NCI-H128 (cell line): ENCODE data around the gene FGFR3.

ENCODE experiments used
- DNase-seq: peaks from one replicate; lab custom pipeline; 2025; ENCODE audit not compliant: unreplicated experiment; lab: John Stamatoyannopoulos, UW

FGFR3 gene

DNA sequence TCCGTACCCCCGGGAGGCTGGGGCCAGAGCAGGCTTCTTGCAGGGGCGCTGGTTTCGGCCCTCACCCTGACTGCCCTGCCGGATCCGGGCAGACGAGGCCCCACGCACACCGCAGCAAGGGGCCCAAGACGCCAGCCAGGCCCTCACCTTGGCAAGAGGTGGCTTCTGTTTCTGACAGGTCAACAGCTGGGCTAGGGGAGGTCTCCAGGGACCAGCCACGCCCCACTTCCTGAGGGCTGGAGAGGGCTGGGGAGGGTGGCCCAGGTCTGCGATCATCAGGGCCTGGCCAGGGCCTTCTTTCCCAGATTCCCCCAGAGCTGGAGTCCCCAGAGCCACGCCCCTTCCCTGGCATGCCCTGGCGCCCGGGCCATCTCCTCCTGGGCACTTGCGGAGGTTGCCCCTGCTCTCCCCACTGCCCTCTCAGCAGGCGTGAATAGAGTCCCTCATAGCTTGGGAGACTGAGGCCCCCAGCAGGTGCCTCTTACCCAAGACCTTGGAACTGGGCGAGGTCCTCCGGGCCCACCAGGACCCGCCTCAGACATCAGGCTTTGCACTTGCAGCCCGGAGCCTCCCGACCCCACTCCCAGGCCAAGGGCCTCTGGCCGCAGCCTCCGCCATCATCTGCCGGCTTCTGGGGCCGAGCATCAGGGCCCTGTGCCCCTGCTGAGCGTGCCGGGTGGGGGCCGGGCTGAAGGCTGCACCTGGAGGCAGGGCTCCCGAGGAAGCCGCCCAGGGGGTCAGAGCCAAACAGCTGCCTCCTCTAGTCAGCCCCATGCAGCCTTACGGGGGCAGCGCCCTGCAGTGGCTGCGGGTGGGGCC lies 6.3 kb upstream of the FGFR3 start:
- DNase-seq, result no peak

DNA sequence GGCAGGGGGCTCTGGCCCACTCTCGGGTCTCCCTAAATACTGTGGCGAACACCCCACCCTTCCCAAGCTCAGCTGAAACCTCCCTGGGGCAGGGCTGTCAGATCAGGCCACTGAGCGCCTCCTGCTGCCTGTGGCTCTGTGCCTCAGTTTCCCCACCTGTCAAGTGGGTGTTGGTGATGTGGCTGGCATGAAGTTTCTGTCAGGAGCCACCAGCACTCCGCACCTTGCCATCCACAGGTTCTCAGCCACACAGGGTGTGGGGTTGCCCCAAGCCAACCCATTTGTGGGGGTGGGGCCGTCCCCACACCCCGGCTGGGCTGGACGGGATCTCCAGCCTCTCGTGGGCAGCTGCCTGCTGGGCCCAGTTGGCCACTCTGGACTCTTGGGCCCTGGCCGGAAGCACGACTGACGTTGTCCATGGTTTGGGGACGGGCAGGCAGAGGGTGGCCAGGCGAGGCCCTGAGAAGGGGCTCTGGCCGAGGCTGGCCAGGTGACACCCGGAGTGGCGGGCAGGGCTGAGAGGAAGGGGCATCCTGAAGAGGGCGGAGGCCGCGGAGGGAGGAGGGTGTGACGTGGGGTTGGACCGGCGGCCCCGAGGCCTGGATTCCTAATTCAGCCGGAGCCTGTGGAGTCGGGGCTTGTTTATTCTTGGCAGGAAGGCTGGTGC lies 5.5 kb upstream of the FGFR3 start:
- DNase-seq, result no peak

GRCh38 chr4:1788254-1788973 lies 4.7 kb upstream of the FGFR3 start:
- DNase-seq, result no peak

- DNase-seq, result no peak
Observed at GRCh38 chr4:1789552-1789951, 3.5 kb upstream of the FGFR3 start.

DNA sequence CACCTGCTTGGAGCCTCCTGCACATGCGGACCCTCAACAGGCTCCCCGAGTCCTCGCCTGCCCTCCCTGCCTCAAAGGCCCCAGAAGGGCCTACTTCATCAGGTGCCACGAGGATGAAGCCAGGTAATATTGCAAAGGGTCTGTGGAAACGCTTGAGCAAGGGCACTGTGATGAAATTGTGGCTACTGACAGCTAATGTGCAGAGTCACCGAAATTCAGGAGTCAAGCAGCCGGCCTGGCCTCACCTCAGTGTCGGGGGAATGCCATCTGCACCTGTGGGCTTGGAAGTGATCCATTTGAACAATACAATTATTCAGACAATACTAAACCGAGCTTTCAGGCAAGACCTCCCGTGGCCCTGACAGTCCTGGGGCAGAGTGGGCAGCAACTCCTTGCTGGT lies 3.1 kb upstream of the FGFR3 start:
- no peak for DNase-seq

- no peak for DNase-seq
Observed at GRCh38 chr4:1792158-1792831, 798 bp upstream of the FGFR3 start.

GRCh38 chr4:1793496-1793840 lies 375 bp downstream of the FGFR3 start:
- no peak for DNase-seq

GRCh38 chr4:1793940-1794808 lies 1.1 kb downstream of the FGFR3 start:
- DNase-seq, result no peak

- no peak for DNase-seq
Observed at GRCh38 chr4:1794809-1795298, 1.8 kb downstream of the FGFR3 start.

DNA sequence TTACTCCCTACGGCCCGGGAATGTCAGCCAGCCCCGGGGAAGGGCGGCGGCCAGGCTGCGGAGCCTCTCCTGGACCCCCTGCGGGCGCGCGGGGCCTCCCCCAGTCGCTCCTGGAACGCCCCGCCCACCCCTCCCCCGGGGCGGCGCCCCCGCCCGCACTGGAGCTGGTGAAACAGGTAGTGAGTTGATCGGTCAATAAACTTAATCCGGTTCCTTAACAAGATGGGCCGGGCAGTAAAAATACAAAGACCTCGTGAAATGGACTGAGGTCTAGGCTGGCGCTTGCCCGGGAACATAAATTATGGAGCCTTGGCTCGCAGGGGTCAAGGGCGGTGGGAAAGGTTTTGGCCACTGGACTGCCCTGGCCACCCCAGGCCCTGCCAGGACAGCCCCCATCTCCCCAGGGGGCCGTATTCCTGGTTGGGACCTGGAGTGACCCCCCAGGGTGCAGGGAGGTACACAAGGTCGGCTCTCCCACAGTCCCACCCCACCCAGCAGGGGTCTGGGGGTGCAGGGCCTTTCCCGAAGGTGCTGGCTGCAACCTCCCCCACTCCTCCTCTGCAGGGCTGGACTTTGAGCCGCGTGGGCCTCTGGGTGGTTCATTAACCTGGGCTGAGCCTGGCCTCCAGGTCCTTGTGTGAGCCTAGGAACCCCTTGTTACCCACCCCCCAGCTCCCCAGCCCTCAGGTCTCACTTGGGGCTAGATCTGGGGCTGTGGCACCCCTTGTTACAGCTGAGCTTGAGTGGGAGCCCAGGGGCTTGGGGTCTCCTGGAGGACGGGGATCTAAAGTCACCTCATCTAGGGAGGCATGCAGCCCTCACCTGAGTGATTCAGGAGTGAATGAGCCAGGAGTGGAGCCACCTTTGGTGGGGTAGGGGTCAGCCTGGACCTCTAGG lies 2.5 kb downstream of the FGFR3 start:
- no peak for DNase-seq

DNA sequence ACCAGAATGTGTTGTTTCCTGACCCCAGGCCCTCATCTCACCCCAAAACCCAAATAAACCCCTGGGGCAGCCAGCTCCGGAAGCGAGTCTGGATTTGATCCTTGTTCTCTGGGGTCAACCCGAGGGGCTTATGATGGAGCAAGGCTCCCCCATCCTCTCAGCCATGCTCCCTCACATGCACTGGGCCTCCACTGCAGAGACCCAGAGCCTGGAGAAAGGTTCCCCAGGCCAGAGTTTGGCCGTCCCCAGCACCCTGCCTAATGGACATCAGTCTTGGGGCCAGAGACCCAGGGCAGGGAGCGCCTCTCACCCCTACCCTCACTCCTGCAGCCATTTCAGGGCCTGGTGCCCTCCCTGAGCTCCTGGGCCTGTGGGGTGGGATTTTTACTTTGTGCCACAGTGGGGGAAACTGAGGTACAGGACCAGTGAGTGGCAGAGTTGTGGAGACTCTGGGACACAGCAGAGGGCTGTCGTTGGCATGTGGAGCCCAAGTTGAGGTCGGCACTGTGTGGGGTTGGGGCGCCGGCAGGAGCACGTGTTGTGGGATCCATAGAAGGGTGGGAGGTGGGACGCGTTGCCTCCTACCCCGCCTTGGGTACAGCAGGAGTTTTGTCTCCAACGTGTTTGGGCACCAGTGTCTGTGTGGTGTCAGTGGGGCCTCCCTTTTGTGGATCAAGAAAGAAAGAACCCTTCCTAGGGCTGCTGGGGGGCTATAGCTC lies 3.6 kb downstream of the FGFR3 start:
- no peak for DNase-seq

DNA sequence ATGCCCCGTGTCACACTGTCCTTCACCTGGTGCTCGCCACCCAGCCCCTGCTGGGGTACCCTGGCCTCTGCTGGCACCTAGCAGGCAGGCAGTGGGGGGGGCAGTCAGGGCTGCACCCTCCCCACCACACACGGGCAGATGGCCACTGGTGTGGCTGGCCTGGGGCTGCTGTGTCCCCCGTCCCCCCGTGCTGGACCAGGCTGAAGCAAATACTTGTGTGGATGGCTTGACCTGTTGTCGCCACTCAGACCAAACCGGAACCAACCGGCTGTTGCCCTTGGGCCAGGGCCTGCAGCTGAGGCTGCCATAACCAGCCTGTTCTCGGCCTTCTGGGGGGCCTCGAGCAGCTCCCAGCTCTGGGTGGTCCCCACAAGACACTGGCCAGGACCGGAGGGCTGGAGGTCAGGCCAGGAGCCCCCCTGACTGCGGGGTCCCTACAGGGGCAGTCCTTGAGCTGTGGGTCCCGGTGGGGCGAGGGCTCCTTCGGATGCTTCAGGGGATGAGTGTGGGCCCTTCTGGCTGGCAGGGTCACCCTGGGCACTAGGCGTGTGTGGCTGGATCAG lies 4.3 kb downstream of the FGFR3 start:
- DNase-seq, result no peak

GRCh38 chr4:1797861-1798579 lies 4.9 kb downstream of the FGFR3 start:
- no peak for DNase-seq

- no peak for DNase-seq
Observed at GRCh38 chr4:1798580-1799386, 5.7 kb downstream of the FGFR3 start.

- DNase-seq, result no peak
Observed at GRCh38 chr4:1799387-1800375, 6.6 kb downstream of the FGFR3 start.

- DNase-seq, result no peak
Observed at GRCh38 chr4:1800805-1801204, 7.7 kb downstream of the FGFR3 start.
